A673 (cell line): ENCODE data around the gene DNAJC10. TPM values are rescaled to one million over a fixed set of nuclear protein-coding genes. Genes with fewer than 3 reads are reported as not detected.
A peak's percentile ranks its signal among the peaks of the same experiment; 100 is the strongest.

Experiments used
- BruUV-seq: library from RNA; stranded (reverse); fragments of 400-500 nt; replicated peaks from 2 replicates; lab custom pipeline; 2021; lab: Mats Ljungman, UMichigan
- CTCF ChIA-PET: fragments of 300-600 bp; sonication (Branson Sonifier 250); formaldehyde crosslinking; loops from one replicate; lab custom pipeline; 2022; ENCODE audit warnings: antibody characterized with exemption; lab: Charles Lee
- POLR2A ChIA-PET: fragments of 300-600 bp; sonication (Branson Sonifier 250); formaldehyde crosslinking; loops from one replicate; lab custom pipeline; 2022; ENCODE audit warnings: antibody characterized with exemption; ENCODE audit not compliant: low non-redundant PET; lab: Charles Lee
- DNase-seq: peaks from one replicate; pipeline ENCODE4 v3.0.0-alpha.2; 2015; ENCODE audit warnings: low spot score
- H3K27ac ChIP-seq: fragments of 200-600 bp; sonication (generic); 2 replicates; pipeline ENCODE4 v1.5.1; 2016; ENCODE audit warnings: mixed run types, low read depth, mild to moderate bottlenecking, mixed read lengths, antibody characterized with exemption, low read length; ENCODE audit not compliant: poor library complexity, severe bottlenecking
- H3K27me3 ChIP-seq: fragments of 200-600 bp; sonication (generic); replicated peaks from 2 replicates; pipeline ENCODE4 v1.6.1; 2017; ENCODE audit warnings: mixed run types, low read depth, mild to moderate bottlenecking, mixed read lengths, antibody characterized with exemption, low read length; ENCODE audit not compliant: insufficient read depth, poor library complexity
- H3K36me3 ChIP-seq: fragments of 200-600 bp; sonication (generic); 2 replicates; pipeline ENCODE4 v1.6.1; 2016; ENCODE audit warnings: mixed run types, mild to moderate bottlenecking, mixed read lengths, antibody characterized with exemption, low read length; ENCODE audit not compliant: insufficient read depth, poor library complexity, severe bottlenecking
- H3K4me1 ChIP-seq: fragments of 200-600 bp; sonication (generic); 2 replicates; pipeline ENCODE4 v1.6.1; 2017; ENCODE audit warnings: mixed run types, mild to moderate bottlenecking, mixed read lengths, antibody characterized with exemption, low read length; ENCODE audit not compliant: insufficient read depth, poor library complexity, severe bottlenecking
- H3K4me3 ChIP-seq: fragments of 200-600 bp; sonication (generic); 2 replicates; pipeline ENCODE4 v1.5.1; 2016; ENCODE audit warnings: low read depth, mixed run types, mild to moderate bottlenecking, mixed read lengths, low read length; ENCODE audit not compliant: poor library complexity, severe bottlenecking
- H3K9me3 ChIP-seq: fragments of 200-600 bp; sonication (generic); 2 replicates; pipeline ENCODE4 v1.6.1; 2016; ENCODE audit warnings: mixed run types, low read depth, mild to moderate bottlenecking, mixed read lengths, antibody characterized with exemption, low read length; ENCODE audit not compliant: poor library complexity, severe bottlenecking
- CTCF ChIP-seq: fragments of 300-800, 200-600 bp; sonication (generic); conservative IDR thresholded peaks from 2 replicates; pipeline ENCODE4 v1.5.1; 2017; ENCODE audit warnings: low read depth, mild to moderate bottlenecking, antibody characterized with exemption, low read length, moderate library complexity, mixed read lengths
- EZH2 ChIP-seq: fragments of 200-600 bp; sonication (generic); IDR thresholded peaks from 2 replicates; pipeline ENCODE4 v1.6.1; 2017; ENCODE audit warnings: borderline replicate concordance, low read depth, mild to moderate bottlenecking, mixed read lengths, antibody characterized with exemption, low read length; ENCODE audit not compliant: poor library complexity, severe bottlenecking
- intact Hi-C: fragments of 100-400 bp; cut with micrococcal nuclease; formaldehyde crosslinking; loops from one replicate; pipeline ENCODE4 v1.10.0; 2022; ENCODE audit not compliant: unreplicated experiment
- total RNA-seq: library from RNA; stranded (reverse); gene quantifications from 2 replicates; pipeline ENCODE4 v1.2.3, GENCODE V29; 2021

Gene DNAJC10
- total RNA-seq, 1 experiment from 2014 or later = 101 TPM

- no TSS peak for BruUV-seq
- no peaks in the 10 kb centered on the region for H3K9me3 ChIP-seq
- no peak for TF ChIP-seq CTCF
- TF ChIP-seq EZH2 = no peak
- intact Hi-C loops = loop anchor here (5.0 kb wide), 1 partner anchor 315 kb away; no protein-coding TSS in a partner anchor
- H3K27ac ChIP-seq = no peak overlapping the region
- no peak overlapping the region for H3K4me3 ChIP-seq
- no peaks in the 10 kb centered on the region for H3K27me3 ChIP-seq
- peaks cover 7% of the 10 kb centered on the region for H3K4me1 ChIP-seq
- no peaks in the 10 kb centered on the region for H3K36me3 ChIP-seq
- no peak for DNase-seq
- CTCF ChIA-PET = no interaction called here
- POLR2A ChIA-PET = no interaction called here
Measured at GRCh38 chr2:182667315-182667695, 48.8 kb upstream of the DNAJC10 start.

- Histone ChIP-seq H3K4me3 (no peak overlapping the region), H3K27ac (no peak overlapping the region), H3K36me3 (no peaks in the 10 kb centered on the region), H3K27me3 (no peaks in the 10 kb centered on the region), H3K9me3 (no peaks in the 10 kb centered on the region), H3K4me1 (peaks cover 7% of the 10 kb centered on the region)
- intact Hi-C loops = loop anchor here (5.0 kb wide), 1 partner anchor 314 kb away; no protein-coding TSS in a partner anchor
- peak; percentile 32 for DNase-seq
- ChIA-PET POLR2A (no interaction called here), CTCF (no interaction called here)
- TF ChIP-seq EZH2 (no peak), CTCF (no peak)
- BruUV-seq = no TSS peak
Measured at GRCh38 chr2:182668671-182669070, 47.4 kb upstream of the DNAJC10 start.

GRCh38 chr2:182672466-182673165 lies 43.4 kb upstream of the DNAJC10 start:
- H3K36me3 ChIP-seq = no peaks in the 10 kb centered on the region
- peak; percentile 41 for DNase-seq
- no peak overlapping the region for H3K4me3 ChIP-seq
- no peaks in the 10 kb centered on the region for H3K9me3 ChIP-seq
- POLR2A ChIA-PET = no interaction called here
- intact Hi-C loops = no loop called here
- H3K27me3 ChIP-seq = no peaks in the 10 kb centered on the region
- no peak for TF ChIP-seq EZH2
- TF ChIP-seq CTCF = no peak
- no peak overlapping the region for H3K27ac ChIP-seq
- CTCF ChIA-PET = no interaction called here
- no peaks in the 10 kb centered on the region for H3K4me1 ChIP-seq
- BruUV-seq = no TSS peak
